H7 (cell line): ENCODE measurements around the gene COASY. TPM values are rescaled to one million over a fixed set of nuclear protein-coding genes. Genes with fewer than 3 reads are reported as not detected.
"Not testable (repeated sequence)": the region's sequence is repeated elsewhere in the genome, so short reads cannot be mapped to it uniquely, and the experiment has no call there.

ENCODE experiments used
- DNase-seq: peaks from one replicate; pipeline ENCODE4 v3.0.0; 2012
- H3K27me3 ChIP-seq: 2 replicates; pipeline ENCODE4 v1.6.0; 2011; ENCODE audit warnings: mild to moderate bottlenecking, low read length; ENCODE audit not compliant: control insufficient read depth, insufficient read depth
- H3K36me3 ChIP-seq: replicated peaks from 2 replicates; pipeline ENCODE4 v1.5.1; 2011; ENCODE audit warnings: low read length; ENCODE audit not compliant: control insufficient read depth, insufficient read depth
- H3K4me3 ChIP-seq: 2 replicates; pipeline ENCODE4 v1.5.1; 2011; ENCODE audit warnings: low read depth, mild to moderate bottlenecking, control low read depth, low read length, moderate library complexity; ENCODE audit not compliant: insufficient read depth
- total RNA-seq: library from RNA; depleted of rRNA; stranded (reverse); fragments of >200 nt; shearing (Covaris generic); gene quantifications from 2 replicates; pipeline ENCODE4 v1.2.3, GENCODE V29; 2014

Gene COASY
- total RNA-seq, 1 experiment from 2014 or later = 59.2 TPM

DNA sequence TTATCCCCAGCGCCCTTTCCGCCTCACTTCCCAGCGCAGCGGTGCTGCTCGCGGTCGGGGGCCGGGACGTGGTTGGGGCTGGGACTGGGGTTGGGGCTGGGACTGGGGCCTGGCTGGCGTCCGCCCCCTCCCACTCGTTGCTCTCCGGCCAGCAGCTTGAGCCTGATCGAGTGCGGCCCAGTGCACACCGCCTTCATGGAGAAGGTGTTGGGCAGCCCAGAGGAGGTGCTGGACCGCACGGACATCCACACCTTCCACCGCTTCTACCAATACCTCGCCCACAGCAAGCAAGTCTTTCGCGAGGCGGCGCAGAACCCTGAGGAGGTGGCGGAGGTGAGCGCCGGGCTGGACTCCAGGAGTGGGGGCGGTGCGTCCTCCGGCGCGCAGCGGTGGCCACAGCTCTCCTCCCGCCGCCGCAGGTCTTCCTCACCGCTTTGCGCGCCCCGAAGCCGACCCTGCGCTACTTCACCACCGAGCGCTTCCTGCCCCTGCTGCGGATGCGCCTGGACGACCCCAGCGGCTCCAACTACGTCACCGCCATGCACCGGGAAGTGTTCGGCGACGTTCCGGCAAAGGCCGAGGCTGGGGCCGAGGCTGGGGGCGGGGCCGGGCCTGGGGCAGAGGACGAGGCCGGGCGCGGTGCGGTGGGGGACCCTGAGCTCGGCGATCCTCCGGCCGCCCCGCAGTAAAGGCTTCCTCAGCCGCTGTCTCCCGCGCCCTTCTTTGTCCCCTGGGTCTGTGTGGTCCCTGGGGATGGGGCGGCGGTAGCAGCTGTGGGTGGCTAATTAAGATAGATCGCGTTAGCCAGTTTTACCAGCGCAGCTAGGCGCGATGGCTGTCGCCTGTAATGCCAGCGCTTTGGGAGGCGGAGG lies 7.5 kb upstream of the COASY start:
- Histone ChIP-seq H3K27me3 (no peaks in the 10 kb centered on the region), H3K36me3 (no peaks in the 10 kb centered on the region), H3K4me3 (peak overlapping the region; percentile 94)
- peak; percentile 98 for DNase-seq

DNA sequence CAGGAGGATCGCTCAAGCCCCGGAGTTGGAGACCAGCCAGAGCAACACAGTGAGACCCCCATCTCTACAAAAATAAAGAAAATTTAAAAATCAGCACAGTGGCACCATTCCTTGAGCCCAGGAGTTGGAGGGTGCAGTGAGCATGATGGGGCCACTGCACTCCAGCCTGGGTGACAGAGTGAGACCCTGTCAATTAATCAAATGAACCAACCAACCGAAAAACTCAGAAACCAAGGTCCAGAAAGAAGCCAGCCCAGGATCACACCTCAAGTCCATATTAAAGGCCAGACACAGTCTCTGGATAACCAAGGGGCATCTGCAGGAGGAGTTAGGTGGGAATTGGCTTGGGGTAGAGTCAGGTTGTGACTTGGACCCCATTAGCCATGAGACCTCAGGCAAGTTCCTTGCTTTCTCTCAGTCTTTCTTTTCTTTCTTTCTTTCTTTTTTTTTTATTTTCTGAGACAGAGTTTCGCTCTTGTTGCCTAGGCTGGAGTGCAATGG lies 6.8 kb upstream of the COASY start:
- peak; percentile 36 for DNase-seq
- Histone ChIP-seq H3K27me3 (no peaks in the 10 kb centered on the region), H3K4me3 (peak overlapping the region; percentile 94), H3K36me3 (no peaks in the 10 kb centered on the region)

DNA sequence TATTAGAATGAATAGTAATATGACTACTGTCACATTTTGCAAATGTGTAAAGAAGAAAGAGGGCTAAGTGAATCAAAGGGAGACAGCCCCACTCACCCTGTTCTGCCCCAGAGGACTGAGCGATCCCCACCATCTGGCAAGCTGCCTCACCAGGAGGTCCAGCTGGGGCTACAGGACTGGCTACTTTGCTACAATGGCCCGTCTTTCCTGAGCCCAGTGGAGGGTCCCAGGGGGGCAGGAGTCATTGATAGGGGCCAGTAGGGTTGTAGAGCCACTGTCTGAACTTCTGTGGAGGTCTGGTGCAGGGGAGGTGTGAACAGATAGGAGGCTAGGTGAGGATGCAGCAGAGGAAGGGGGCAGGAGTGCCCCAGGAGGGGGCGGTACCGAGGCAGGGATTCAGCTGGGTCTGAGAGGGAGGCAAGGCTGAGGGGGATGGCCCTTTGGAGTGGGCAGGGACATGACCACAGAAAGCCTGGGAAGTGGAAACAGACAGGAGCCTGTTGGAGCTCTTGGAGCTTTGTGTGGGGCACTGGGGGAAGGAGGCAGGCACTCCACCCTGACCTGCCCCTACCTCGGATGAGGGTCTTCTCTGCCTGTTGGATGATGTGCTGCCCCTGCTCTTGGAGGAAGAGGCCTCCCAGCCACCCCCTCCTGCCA lies 5.9 kb upstream of the COASY start:
- not testable (repeated sequence) for H3K36me3 ChIP-seq
- DNase-seq = peak; percentile 65

DNA sequence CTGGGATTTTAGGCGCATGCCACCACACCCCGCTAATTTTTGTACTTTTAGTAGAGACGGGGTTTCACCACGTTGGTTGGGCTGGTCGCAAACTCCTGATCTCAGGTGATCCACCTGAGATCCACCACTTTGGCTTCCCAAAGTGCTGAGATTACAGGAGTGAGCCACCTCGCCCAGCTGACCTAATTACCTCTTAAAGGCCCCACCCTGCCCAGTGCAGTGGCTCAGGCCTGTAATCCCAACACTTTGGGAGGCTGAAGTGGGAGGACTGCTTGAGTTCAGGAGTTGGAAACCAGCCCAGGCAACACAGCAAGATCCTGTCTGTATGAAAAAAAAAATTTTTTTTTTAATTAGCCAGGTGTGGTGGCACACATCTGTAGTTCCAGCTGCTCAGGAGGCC lies 2.9 kb upstream of the COASY start:
- no peak for DNase-seq
- H3K36me3 ChIP-seq = peaks cover 2% of the 10 kb centered on the region
- H3K27me3 ChIP-seq = no peaks in the 10 kb centered on the region
- H3K4me3 ChIP-seq = no peak overlapping the region

More for the DNA sequence above, 5.9 kb upstream of the COASY start:
- H3K27me3 ChIP-seq, H3K4me3 ChIP-seq: not testable (repeated sequence)

DNA sequence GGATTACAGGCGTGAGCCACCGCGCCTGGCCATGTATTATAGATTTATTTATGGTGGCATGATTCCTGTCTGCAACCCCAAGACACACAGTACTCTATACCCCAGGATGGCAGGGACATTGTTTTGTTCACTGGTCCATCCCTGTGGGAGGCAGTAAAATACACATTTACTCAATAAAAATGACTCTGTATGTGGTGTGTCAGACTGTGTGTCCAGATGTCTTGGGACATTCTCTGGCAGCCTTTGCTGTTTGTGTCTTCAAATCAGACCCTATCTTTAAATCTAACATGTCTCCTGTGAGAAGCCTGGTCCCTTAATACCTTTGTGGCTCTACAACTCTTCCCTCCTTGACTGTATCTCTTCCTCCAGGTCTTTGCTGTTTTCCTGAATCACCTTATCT lies 1.7 kb upstream of the COASY start:
- DNase-seq = no peak
- Histone ChIP-seq H3K4me3 (no peak overlapping the region), H3K27me3 (no peaks in the 10 kb centered on the region), H3K36me3 (peaks cover 12% of the 10 kb centered on the region)

DNA sequence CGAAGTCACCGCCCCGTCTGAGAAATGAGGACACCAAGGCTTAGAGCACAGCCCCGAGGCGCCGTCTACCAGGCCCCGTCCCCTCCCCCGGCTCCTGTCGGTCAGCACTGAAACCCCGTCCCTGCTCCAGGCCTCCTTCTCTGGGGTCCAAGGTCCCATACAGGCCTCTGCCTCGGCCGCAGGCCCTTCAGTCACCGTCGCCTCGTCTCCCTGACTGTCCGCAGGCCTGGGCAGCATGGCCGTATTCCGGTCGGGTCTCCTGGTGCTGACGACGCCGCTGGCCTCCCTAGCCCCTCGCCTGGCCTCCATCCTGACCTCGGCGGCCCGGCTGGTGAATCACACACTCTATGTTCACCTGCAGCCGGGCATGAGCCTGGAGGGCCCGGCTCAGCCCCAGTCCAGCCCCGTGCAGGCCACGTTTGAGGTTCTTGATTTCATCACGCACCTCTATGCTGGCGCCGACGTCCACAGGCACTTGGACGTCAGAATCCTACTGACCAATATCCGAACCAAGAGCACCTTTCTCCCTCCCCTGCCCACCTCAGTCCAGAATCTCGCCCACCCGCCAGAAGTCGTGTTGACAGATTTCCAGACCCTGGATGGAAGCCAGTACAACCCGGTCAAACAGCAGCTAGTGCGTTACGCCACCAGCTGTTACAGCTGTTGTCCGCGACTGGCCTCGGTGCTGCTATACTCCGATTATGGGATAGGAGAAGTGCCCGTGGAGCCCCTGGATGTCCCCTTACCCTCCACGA lies 617 bp downstream of the COASY start:
- Histone ChIP-seq H3K27me3 (no peaks in the 10 kb centered on the region), H3K36me3 (peaks cover 16% of the 10 kb centered on the region), H3K4me3 (peak overlapping the region; percentile 92)
- DNase-seq = peak; percentile 79

DNA sequence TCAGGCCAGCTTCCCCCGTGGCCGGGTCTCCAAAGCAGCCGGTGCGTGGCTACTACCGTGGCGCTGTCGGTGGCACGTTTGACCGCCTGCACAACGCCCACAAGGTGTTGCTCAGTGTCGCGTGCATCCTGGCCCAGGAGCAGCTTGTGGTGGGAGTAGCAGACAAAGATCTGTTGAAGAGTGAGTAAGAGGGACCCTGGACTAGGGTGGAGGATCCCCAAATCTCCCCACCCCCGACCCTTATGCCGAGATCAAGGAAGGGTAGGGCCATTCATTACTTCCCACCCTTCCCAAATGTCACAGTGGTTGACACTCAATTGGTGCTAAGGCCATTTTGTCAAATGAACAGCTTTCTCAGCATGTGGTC lies 1.2 kb downstream of the COASY start:
- peaks cover 16% of the 10 kb centered on the region for H3K36me3 ChIP-seq
- H3K27me3 ChIP-seq = no peaks in the 10 kb centered on the region
- DNase-seq = no peak
- peak overlapping the region; percentile 92 for H3K4me3 ChIP-seq

DNA sequence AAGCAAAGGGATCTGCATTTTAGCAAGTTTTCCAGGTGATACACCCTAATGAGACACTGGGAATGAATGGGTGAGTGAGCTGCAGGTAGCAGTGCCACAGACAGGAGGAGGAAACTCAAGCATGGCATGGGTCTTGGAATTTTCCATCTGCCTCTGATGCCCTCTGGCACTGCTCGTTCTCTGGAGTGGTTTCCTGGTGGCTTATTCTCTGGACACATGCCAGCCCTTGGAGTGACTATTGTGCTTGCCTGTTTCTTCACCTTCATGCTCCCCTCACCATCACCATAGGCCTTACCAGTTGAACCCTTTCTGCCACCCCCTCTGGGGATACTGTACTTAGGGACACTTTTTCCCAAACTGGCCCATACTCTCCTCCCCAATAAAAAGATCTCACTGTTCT lies 1.6 kb downstream of the COASY start:
- H3K36me3 ChIP-seq = peaks cover 17% of the 10 kb centered on the region

DNA sequence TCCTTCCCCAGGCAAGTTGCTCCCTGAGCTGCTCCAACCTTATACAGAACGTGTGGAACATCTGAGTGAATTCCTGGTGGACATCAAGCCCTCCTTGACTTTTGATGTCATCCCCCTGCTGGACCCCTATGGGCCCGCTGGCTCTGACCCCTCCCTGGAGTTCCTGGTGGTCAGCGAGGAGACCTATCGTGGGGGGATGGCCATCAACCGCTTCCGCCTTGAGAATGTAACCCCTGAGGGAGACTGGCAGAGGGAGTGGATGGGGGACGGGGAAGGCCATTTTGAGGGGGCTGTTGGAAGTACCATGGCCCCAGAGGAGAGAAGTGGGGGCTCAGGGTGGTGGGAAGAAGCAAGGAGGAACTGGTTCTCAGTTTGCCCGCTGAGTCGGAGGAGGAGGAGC lies 2.0 kb downstream of the COASY start:
- H3K4me3 ChIP-seq = no peak overlapping the region
- no peak for DNase-seq
- H3K36me3 ChIP-seq = peaks cover 21% of the 10 kb centered on the region
- no peaks in the 10 kb centered on the region for H3K27me3 ChIP-seq

More for the DNA sequence above, 1.6 kb downstream of the COASY start:
- peak; percentile 15 for DNase-seq
- Histone ChIP-seq H3K4me3 (no peak overlapping the region), H3K27me3 (no peaks in the 10 kb centered on the region)

DNA sequence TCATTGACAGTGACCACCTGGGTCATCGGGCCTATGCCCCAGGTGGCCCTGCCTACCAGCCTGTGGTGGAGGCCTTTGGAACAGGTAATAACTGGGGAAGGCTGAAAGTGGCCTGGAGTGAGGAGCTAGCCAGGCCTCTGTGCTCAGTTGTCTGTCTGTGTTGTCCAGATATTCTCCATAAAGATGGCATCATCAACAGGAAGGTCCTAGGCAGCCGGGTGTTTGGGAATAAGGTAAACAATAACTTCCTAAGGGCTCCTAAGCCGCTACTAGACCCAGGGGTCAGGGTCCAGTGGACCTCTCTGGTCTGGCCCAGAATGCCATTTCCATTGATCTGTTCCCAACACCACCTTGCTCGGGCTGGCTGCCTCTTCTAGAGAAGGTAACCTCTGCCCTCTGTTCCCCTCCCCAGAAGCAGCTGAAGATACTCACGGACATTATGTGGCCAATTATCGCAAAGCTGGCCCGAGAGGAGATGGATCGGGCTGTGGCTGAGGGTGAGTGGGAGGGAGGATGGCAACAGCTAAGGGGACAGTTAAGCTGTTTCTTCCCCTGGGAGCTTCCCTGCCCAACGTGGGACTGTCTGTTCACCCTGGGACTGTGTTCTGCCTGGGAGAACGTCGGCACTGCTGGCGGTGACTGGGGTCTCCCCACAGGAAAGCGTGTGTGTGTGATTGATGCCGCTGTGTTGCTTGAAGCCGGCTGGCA lies 3.0 kb downstream of the COASY start:
- Histone ChIP-seq H3K4me3 (no peak overlapping the region), H3K27me3 (no peaks in the 10 kb centered on the region), H3K36me3 (peaks cover 29% of the 10 kb centered on the region)
- peak; percentile 15 for DNase-seq

DNA sequence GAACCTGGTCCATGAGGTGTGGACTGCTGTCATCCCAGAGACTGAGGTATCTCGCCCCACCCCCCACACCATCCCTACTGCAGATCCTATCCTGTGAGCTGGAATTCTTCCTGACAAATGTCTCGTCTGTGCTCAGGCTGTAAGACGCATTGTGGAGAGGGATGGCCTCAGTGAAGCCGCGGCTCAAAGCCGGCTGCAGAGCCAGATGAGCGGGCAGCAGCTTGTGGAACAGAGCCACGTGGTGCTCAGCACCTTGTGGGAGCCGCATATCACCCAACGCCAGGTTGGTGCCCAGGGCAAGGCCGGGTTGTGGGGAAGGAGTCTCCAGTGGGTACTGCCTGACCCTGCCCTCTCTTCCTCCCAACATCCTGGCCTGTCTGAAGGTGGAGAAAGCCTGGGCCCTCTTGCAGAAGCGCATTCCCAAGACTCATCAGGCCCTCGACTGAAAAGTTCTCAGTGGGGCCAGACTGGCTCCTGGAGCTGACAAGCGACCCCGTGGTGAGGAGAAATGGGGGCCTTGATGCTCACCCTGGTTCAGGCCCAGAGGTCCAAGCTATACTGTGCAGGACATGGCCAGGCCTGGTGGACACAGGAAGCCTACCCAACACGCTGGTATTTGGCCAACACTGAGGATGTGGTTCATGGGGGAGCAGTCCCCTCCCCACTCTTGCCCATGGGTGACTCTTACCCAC lies 3.7 kb downstream of the COASY start:
- peaks cover 34% of the 10 kb centered on the region for H3K36me3 ChIP-seq
- peak; percentile 34 for DNase-seq

DNA sequence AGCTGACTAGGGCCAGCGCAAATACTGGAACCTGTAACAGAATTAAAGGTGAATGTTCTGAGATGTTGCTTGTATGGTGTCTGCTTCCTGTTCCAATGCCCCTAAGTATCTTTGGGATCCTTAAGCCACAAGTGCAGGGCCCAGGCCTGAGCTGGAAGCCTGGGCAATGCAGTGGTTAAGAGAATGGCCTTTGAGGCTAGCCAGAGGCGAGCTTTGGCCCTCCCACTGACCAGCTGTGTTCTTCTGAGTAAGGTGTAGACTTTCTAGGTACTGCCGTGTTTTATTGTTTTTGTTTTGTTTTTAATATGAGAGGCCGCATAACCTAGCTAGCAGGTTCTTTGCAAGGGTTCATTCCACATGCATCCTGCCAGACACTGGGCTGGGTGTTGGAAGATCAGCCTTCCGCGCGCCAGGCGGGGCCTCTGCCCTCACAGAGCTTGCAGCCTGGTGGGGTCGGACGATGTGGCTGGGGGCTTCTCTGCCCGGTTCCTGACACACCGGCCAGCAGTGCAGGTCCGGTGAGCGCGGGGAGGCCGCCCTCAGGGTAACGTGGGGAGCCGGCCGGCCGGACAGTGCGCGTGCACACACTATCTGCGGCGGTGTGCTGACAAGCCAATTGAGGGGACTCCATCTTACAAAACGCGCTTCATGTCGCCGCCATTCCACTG lies 4.4 kb downstream of the COASY start:
- H3K36me3 ChIP-seq = peaks cover 35% of the 10 kb centered on the region

More for the DNA sequence above, 3.7 kb downstream of the COASY start:
- no peaks in the 10 kb centered on the region for H3K27me3 ChIP-seq
- H3K4me3 ChIP-seq = no peak overlapping the region

DNA sequence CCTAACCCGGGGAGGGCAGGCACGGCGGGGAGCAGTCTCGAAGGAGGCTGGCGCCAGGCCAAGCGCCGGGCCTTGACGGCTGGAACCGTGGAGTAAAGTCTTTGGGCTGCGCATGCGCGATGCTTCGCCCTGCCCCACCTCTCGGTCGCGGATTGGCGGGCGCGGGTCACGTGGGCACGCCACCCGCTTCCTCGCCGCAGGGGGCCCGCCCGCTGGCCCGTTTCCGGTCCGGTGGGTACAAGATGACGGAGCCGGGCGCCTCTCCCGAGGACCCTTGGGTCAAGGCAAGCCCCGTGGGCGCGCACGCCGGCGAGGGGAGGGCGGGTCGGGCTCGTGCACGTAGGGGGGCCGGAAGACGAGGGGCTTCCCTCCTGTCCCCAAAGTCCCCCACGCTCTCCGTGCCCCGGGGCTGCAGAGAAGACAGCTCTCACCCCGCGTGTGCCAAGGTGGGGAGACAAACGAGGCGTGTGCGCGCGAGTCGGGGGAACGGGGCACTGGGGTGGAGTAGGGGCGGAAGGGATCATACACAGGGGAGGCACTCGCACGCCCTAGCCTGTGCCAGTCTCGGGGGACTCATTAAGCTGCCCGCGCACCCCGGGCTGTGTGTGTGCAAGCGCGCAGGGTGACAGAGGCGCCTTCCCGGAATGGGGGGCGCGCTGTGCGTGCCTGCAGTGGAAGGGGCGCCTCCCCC lies 5.1 kb downstream of the COASY start, which contains the start of gene MLX:
MLX (plus strand) TSS at position 218 of the 691 bp plus-strand sequence; CDS start at position 243, 25 bp downstream.
- Histone ChIP-seq H3K27me3 (no peaks in the 10 kb centered on the region), H3K4me3 (peak within 1 kb of the TSS; percentile 88), H3K36me3 (peaks cover 41% of the 10 kb centered on the region)
- DNase-seq = peak; percentile 100

More for the DNA sequence above, 4.4 kb downstream of the COASY start:
- Histone ChIP-seq H3K27me3 (no peaks in the 10 kb centered on the region), H3K4me3 (peak overlapping the region; percentile 88)
- no peak for DNase-seq
